Psoas muscle (tissue), 8 donors: ENCODE measurements around the gene GPR171. TPM values are rescaled to one million over a fixed set of nuclear protein-coding genes. Genes with fewer than 3 reads are reported as not detected.
A peak's percentile ranks its signal among the peaks of the same experiment; 100 is the strongest.

Experiments
- ATAC-seq, 4 donors: fragments of 200-7000 bp; cut with Tn5 transposase; one replicate each; pipeline ENCODE4 v1.9.1; 2020; ENCODE audit warnings: moderate library complexity in 3 of 4, mild to moderate bottlenecking in 2 of 4
- DNase-seq, 2 donors: peaks; one replicate each; pipeline ENCODE4 v3.0.0-alpha.2; 2020
- H3K27ac ChIP-seq: fragments of 200-600 bp; one replicate; pipeline ENCODE4 v1.8.0; 2022
- H3K27me3 ChIP-seq, 3 donors: fragments of 200-600 bp in 1 of 3; one replicate each; pipeline versions ENCODE4 v1.6.1 to v1.8.0; 2013 to 2022; ENCODE audit warnings: low read length in 2 of 3, mild to moderate bottlenecking in 2 of 3, moderate library complexity in 1 of 3; ENCODE audit not compliant: insufficient read depth in 3 of 3
- H3K36me3 ChIP-seq, 2 donors: fragments of 200-600 bp in 1 of 2; one replicate each; pipeline versions ENCODE4 v1.6.1 to v1.8.0; 2013 to 2022; ENCODE audit warnings: low read depth in 1 of 2, mild to moderate bottlenecking in 1 of 2, moderate library complexity in 1 of 2; ENCODE audit not compliant: insufficient read depth in 1 of 2
- H3K4me1 ChIP-seq: fragments of 200-600 bp; one replicate; pipeline ENCODE4 v1.8.0; 2022
- H3K4me3 ChIP-seq: fragments of 200-600 bp; one replicate; pipeline ENCODE4 v1.8.0; 2022; ENCODE audit warnings: mild to moderate bottlenecking
- H3K9me3 ChIP-seq: fragments of 200-600 bp; one replicate; pipeline ENCODE4 v1.8.0; 2022
- WGBS, 3 donors: extraction: QIAGEN DNeasy Blood & Tissue Kit; methylation state at CpG; one replicate each; pipeline versions ENCODE4 v1.1.6 to v1.1.7; 2013; 5-methylcytosine and 5-hydroxymethylcytosine counted together
- intact Hi-C, 2 donors: fragments of 100-400 bp; cut with DNase I; formaldehyde crosslinking; loops; one replicate each; pipeline versions ENCODE4 v1.11.0 to v1.14.2; 2022
- polyA plus RNA-seq, 3 donors: library from polyadenylated mRNA; stranded (reverse); fragments of 200-250 nt; gene quantifications; one replicate each; pipeline ENCODE4 v1.2.3, GENCODE V29; 2013
- total RNA-seq, 4 donors: library from RNA; stranded (reverse); fragmentation: NEBNext Ultra II Directional in 2 of 4; extraction: Animal tissue kit (Norgen Biotek cat#: 25700) in 2 of 4; gene quantifications; one replicate each; pipeline versions ENCODE4 v1.2.1 to v1.2.4, GENCODE V29; 2021 to 2023
- TF ChIP-seq, protein P1 (sequence below): fragments of 200-600 bp; IDR thresholded peaks from one replicate; pipeline ENCODE4 v1.8.0; 2022; ENCODE audit warnings: antibody characterized with exemption
- donor health status: healthy with polysubstance abuse.
- donor health status: DM: no; HTN: no; CAD: no; lungs with moderate emphysema.
- donor health status: Bipolar disorder and iron deficiency.
- donor health status: healthy.
- donor health status: DM: yes; HTN: yes; CAD: no.
- donor health status: DM: no; HTN: no; CAD: no.
- donor health status: DM: no; HTN: no; CAD: no.
- donor health status: DM: yes; HTN: yes; CAD: no.

The GPR171 gene
- total and polyA plus RNA-seq, 7 donors = 0.05 to 0.27 (median 0.12) TPM; not detected in 3

DNA sequence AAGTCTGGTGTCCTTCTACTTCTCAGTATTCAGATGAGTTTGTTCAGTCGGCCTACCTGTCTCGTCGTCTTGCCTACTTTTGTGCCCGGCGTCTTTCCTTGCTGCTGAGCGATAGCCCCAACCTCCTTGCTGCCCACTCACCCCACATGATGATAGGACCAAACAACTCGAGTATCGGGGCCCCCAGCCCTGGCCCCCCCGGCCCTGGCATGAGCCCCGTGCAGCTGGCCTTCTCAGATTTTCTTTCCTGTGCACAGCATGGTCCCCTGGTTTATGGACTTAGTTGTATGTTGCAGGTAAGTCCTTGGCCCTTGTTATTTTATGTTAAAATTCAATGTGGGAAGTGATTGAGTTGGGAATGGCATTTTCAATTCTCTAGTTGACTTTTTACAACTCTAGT lies 43.2 kb downstream of the GPR171 start:
- intact Hi-C loops = loop anchor here in 1 of 2 donors (2.0 kb wide), 1 partner anchor 123 kb away; no protein-coding TSS in a partner anchor
- TF ChIP-seq, protein P1, sequence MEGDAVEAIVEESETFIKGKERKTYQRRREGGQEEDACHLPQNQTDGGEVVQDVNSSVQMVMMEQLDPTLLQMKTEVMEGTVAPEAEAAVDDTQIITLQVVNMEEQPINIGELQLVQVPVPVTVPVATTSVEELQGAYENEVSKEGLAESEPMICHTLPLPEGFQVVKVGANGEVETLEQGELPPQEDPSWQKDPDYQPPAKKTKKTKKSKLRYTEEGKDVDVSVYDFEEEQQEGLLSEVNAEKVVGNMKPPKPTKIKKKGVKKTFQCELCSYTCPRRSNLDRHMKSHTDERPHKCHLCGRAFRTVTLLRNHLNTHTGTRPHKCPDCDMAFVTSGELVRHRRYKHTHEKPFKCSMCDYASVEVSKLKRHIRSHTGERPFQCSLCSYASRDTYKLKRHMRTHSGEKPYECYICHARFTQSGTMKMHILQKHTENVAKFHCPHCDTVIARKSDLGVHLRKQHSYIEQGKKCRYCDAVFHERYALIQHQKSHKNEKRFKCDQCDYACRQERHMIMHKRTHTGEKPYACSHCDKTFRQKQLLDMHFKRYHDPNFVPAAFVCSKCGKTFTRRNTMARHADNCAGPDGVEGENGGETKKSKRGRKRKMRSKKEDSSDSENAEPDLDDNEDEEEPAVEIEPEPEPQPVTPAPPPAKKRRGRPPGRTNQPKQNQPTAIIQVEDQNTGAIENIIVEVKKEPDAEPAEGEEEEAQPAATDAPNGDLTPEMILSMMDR = no peak
- no peak overlapping the region for H3K4me3 ChIP-seq
- WGBS, 3 donors = 88 to 90% (median 90%) methylated on average over 10 of the region's 10 CpGs
- DNase-seq (no peak), ATAC-seq (no peak)
- H3K9me3 ChIP-seq = no peaks in the 10 kb centered on the region
- no peak overlapping the region for H3K27ac ChIP-seq
- no peaks in the 10 kb centered on the region for H3K36me3 ChIP-seq
- no peaks in the 10 kb centered on the region for H3K4me1 ChIP-seq
- no peaks in the 10 kb centered on the region for H3K27me3 ChIP-seq

DNA sequence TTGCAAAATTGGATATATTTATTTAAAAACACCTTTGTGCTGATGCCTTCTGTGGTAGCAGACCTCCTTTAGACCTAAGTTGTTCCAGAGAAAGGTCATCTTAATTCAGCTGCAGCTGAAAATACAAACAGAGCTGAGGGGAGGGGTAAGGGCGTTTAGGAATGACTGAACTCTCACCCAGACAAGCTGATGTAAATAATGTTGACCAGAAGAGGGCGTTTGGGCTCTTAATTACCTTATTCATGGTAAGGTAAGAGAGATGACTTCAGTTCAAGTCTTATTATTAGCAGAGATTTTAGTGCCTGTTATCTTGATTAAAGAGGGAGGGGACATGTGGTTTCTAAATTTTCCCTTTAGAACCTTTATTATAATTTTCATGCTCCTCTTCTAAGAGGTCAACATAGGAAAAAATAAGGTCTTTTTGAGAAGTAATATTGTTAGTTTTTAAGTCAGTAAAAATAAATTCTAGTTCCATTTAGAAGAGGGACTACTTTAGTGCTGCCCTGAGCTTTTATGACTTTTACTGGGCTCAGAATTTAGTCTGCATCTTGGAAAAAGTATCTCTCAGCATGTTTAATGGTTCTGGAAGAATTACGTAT lies 46.3 kb downstream of the GPR171 start:
- peak in 2 of 4 donors; percentile 48 to 60 for ATAC-seq
- intact Hi-C loops = no loop called here
- H3K4me1 ChIP-seq = no peaks in the 10 kb centered on the region
- 35 to 40% (median 39%) methylated on average over 3 of the region's 3 CpGs for WGBS, 3 donors
- TF ChIP-seq, protein P1 = peak; percentile 54
- DNase-seq = no peak
- H3K27ac ChIP-seq = no peak overlapping the region
- H3K4me3 ChIP-seq = no peak overlapping the region
- no peaks in the 10 kb centered on the region for H3K36me3 ChIP-seq
- no peaks in the 10 kb centered on the region for H3K27me3 ChIP-seq
- no peaks in the 10 kb centered on the region for H3K9me3 ChIP-seq

DNA sequence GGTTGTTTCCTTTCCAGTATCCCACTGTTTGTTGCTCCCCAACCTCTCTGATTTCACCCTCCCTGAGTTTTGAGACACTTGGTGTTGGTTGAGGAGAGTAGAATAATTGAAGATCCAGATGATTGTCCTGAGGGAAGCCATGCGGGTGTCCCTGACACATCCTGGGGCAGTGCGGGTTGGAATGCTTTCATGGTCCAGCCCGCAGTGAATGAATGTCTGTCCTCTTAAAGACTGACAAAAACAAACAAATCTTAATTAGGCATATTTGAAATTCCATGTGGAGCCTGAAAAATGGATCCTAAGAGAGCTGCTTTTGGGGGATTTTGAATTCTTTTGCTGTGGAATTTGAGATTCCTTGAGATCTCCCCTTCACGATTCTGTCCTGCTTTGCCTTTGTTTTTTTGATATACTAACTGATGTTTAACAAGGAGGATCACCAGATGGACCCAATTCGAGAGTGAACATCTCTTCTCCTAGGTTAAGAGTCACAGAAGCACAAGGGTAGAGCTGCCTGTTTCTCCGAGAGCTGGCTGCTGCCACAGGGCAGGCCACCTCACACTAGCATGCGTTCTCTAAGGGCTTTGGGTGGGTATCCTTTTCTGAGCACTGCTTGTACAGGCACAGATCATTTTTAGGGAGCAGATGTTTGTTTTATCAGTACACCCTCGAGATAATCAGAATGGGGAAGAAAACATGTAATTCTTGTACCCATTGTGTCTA lies 47.4 kb downstream of the GPR171 start:
- ATAC-seq = no peak
- 69 to 73% (median 73%) methylated on average over 8 of the region's 8 CpGs for WGBS, 3 donors

DNA sequence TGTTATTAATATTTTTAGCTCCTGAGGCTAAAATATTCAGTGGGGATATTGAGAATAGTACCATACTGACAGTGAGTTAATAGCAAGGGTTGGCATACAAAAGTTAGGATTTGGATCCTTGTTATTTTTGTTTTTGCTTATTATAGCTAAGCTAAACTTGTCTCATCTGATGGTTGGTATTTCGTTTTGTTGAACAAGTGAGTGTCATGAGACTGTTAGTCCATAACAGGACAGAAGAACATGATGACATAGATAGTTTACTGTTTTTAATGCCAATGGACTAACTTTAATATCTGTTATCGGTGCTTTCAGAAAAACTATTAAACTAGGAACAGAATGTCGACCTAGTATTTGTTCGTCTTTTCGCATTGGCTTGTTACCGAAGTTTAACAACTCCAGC lies 48.5 kb downstream of the GPR171 start:
- H3K27me3 ChIP-seq = no peaks in the 10 kb centered on the region
- ATAC-seq (no peak), DNase-seq (no peak)
- TF ChIP-seq, protein P1 = no peak
- H3K4me1 ChIP-seq = no peaks in the 10 kb centered on the region
- H3K9me3 ChIP-seq = no peaks in the 10 kb centered on the region
- intact Hi-C loops = no loop called here
- H3K36me3 ChIP-seq = no peaks in the 10 kb centered on the region
- no peak overlapping the region for H3K4me3 ChIP-seq
- no peak overlapping the region for H3K27ac ChIP-seq
- 87 to 93% (median 89%) methylated on average over 6 of the region's 6 CpGs for WGBS, 3 donors

More for the DNA sequence above, 47.4 kb downstream of the GPR171 start:
- no peak for DNase-seq
- H3K27me3 ChIP-seq = no peaks in the 10 kb centered on the region
- intact Hi-C loops = no loop called here
- H3K4me3 ChIP-seq = no peak overlapping the region
- no peaks in the 10 kb centered on the region for H3K36me3 ChIP-seq
- no peaks in the 10 kb centered on the region for H3K4me1 ChIP-seq
- H3K9me3 ChIP-seq = no peaks in the 10 kb centered on the region
- TF ChIP-seq, protein P1 = no peak
- no peak overlapping the region for H3K27ac ChIP-seq
